H9 (cell line): ENCODE results near the gene CPT2. TPM values are rescaled to one million over a fixed set of nuclear protein-coding genes. Genes with fewer than 3 reads are reported as not detected.
A peak's percentile ranks its signal among the peaks of the same experiment; 100 is the strongest.

Experiments
- DNase-seq: peaks from one replicate; pipeline ENCODE4 v3.0.0-alpha.2; 2017
- H2AFZ ChIP-seq: one replicate; pipeline ENCODE4 v1.6.1; 2013; ENCODE audit warnings: mild to moderate bottlenecking, low read length, control low read depth, moderate library complexity
- H2AK5ac ChIP-seq: 2 replicates; pipeline ENCODE4 v1.6.1; 2013; ENCODE audit warnings: low read length, control low read depth, mixed read lengths; ENCODE audit not compliant: insufficient read length
- H2BK120ac ChIP-seq: one replicate; pipeline ENCODE4 v1.6.1; 2013; ENCODE audit warnings: low read depth, mild to moderate bottlenecking, low read length, control low read depth, inconsistent platforms; ENCODE audit not compliant: poor library complexity, severe bottlenecking
- H2BK12ac ChIP-seq: 2 replicates; pipeline ENCODE4 v1.6.1; 2013; ENCODE audit warnings: low read length, control low read depth, mixed read lengths, low read depth; ENCODE audit not compliant: insufficient read length
- H2BK15ac ChIP-seq: 2 replicates; pipeline ENCODE4 v1.6.1; 2013; ENCODE audit warnings: low read depth, low read length, control low read depth
- H2BK20ac ChIP-seq: one replicate; pipeline ENCODE4 v1.6.1; 2013; ENCODE audit warnings: low read depth, mild to moderate bottlenecking, low read length, control low read depth, inconsistent platforms; ENCODE audit not compliant: poor library complexity, severe bottlenecking
- H2BK5ac ChIP-seq: 2 replicates; pipeline ENCODE4 v1.6.1; 2013; ENCODE audit warnings: low read length, control low read depth, mixed read lengths; ENCODE audit not compliant: insufficient read length
- H3K14ac ChIP-seq: 2 replicates; pipeline ENCODE4 v1.6.1; 2013; ENCODE audit warnings: low read length, control low read depth; ENCODE audit not compliant: insufficient read depth
- H3K18ac ChIP-seq: 2 replicates; pipeline ENCODE4 v1.6.1; 2013; ENCODE audit warnings: low read depth, mild to moderate bottlenecking, mixed read lengths, low read length, control low read depth; ENCODE audit not compliant: insufficient read length
- H3K23ac ChIP-seq: 2 replicates; pipeline ENCODE4 v1.6.1; 2013; ENCODE audit warnings: low read length, control low read depth, mixed read lengths, low read depth; ENCODE audit not compliant: insufficient read length
- H3K23me2 ChIP-seq: 2 replicates; pipeline ENCODE4 v1.6.1; 2013; ENCODE audit warnings: low read depth, mild to moderate bottlenecking, mixed read lengths, low read length, control low read depth; ENCODE audit not compliant: insufficient read length, poor library complexity, severe bottlenecking
- H3K27ac ChIP-seq: 2 replicates; pipeline ENCODE4 v1.5.1; 2013; ENCODE audit warnings: low read length, control low read depth, mixed read lengths, low read depth; ENCODE audit not compliant: insufficient read length
- H3K27me3 ChIP-seq: 2 replicates; pipeline ENCODE4 v1.6.1; 2013; ENCODE audit warnings: low read length, control low read depth, inconsistent platforms; ENCODE audit not compliant: insufficient read depth
- H3K4ac ChIP-seq: 2 replicates; pipeline ENCODE4 v1.6.1; 2013; ENCODE audit warnings: low read depth, mild to moderate bottlenecking, control low read depth, inconsistent platforms, low read length, moderate library complexity
- H3K4me1 ChIP-seq: 2 replicates; pipeline ENCODE4 v1.6.1; 2013; ENCODE audit warnings: low read length, control low read depth, inconsistent platforms; ENCODE audit not compliant: insufficient read depth
- H3K4me2 ChIP-seq: 2 replicates; pipeline ENCODE4 v1.6.1; 2013; ENCODE audit warnings: low read length, control low read depth, mixed read lengths; ENCODE audit not compliant: insufficient read length, insufficient read depth
- H3K56ac ChIP-seq: 2 replicates; pipeline ENCODE4 v1.6.1; 2013; ENCODE audit warnings: low read depth, mild to moderate bottlenecking, mixed read lengths, low read length, control low read depth; ENCODE audit not compliant: insufficient read length
- H3K79me1 ChIP-seq: 2 replicates; pipeline ENCODE4 v1.6.1; 2013; ENCODE audit warnings: low read depth, mild to moderate bottlenecking, moderate library complexity, low read length, control low read depth, inconsistent platforms; ENCODE audit not compliant: insufficient read depth, poor library complexity, severe bottlenecking
- H3K79me2 ChIP-seq: 2 replicates; pipeline ENCODE4 v1.6.1; 2013; ENCODE audit warnings: low read length, control low read depth, inconsistent platforms; ENCODE audit not compliant: insufficient read depth
- H3K9ac ChIP-seq: 2 replicates; pipeline ENCODE4 v1.6.1; 2013; ENCODE audit warnings: low read length, control low read depth, mixed read lengths; ENCODE audit not compliant: insufficient read length; ENCODE audit errors: extremely low read depth
- H3K9me3 ChIP-seq: one replicate; pipeline ENCODE4 v1.6.1; 2013; ENCODE audit warnings: low read depth, low read length, inconsistent platforms; ENCODE audit not compliant: control insufficient read depth
- H3T11ph ChIP-seq: one replicate; pipeline ENCODE4 v1.6.1; 2013; ENCODE audit warnings: mild to moderate bottlenecking, low read length, control low read depth, inconsistent platforms
- H4K20me1 ChIP-seq: one replicate; pipeline ENCODE4 v1.6.1; 2013; ENCODE audit not compliant: control insufficient read depth, insufficient read length, insufficient read depth
- H4K5ac ChIP-seq: 2 replicates; pipeline ENCODE4 v1.6.1; 2013; ENCODE audit warnings: low read depth, mild to moderate bottlenecking, mixed read lengths, low read length, control low read depth; ENCODE audit not compliant: insufficient read length
- H4K8ac ChIP-seq: replicated peaks from 2 replicates; pipeline ENCODE4 v1.6.1; 2013; ENCODE audit warnings: low read length, control low read depth, mixed read lengths, low read depth; ENCODE audit not compliant: insufficient read length
- H4K91ac ChIP-seq: 2 replicates; pipeline ENCODE4 v1.6.1; 2013; ENCODE audit warnings: low read depth, mild to moderate bottlenecking, moderate library complexity, mixed read lengths, low read length, control low read depth; ENCODE audit not compliant: insufficient read length
- H3K27ac Mint-ChIP-seq, 3 experiments: 2 replicates in 2 of 3; 3 replicates in 1 of 3; pipeline ENCODE4 v1.8.0; 2020 to 2021; ENCODE audit warnings: mixed read lengths in 3 of 3, mild to moderate bottlenecking in 1 of 3, moderate library complexity in 1 of 3
- H3K27me3 Mint-ChIP-seq: 2 replicates; pipeline ENCODE4 v1.8.0; 2021; ENCODE audit warnings: low read depth, mild to moderate bottlenecking, moderate library complexity, mixed read lengths
- H3K36me3 Mint-ChIP-seq, 3 experiments: 2 replicates in 2 of 3; 3 replicates in 1 of 3; pipeline ENCODE4 v1.8.0; 2020 to 2021; ENCODE audit warnings: low read depth in 3 of 3, mixed read lengths in 3 of 3; ENCODE audit not compliant: insufficient read depth in 1 of 3
- H3K4me1 Mint-ChIP-seq, 2 experiments: 2 replicates each; pipeline ENCODE4 v1.8.0; 2020; ENCODE audit warnings: mixed read lengths in 2 of 2
- H3K4me3 Mint-ChIP-seq, 2 experiments: 2 replicates in 1 of 2; 3 replicates in 1 of 2; pipeline ENCODE4 v1.8.0; 2020 to 2021; ENCODE audit warnings: mild to moderate bottlenecking in 2 of 2, mixed read lengths in 2 of 2, moderate library complexity in 1 of 2
- H3K9me3 Mint-ChIP-seq, 2 experiments: 2 replicates in 1 of 2; 3 replicates in 1 of 2; pipeline ENCODE4 v1.8.0; 2020; ENCODE audit warnings: mild to moderate bottlenecking in 2 of 2, mixed read lengths in 2 of 2, moderate library complexity in 1 of 2
- CTCF ChIP-seq: fragments of 200-600 bp; sonication (generic); conservative IDR thresholded peaks from 3 replicates; pipeline ENCODE4 v1.8.0; 2021; ENCODE audit warnings: antibody characterized with exemption, mild to moderate bottlenecking
- whole genome bisulfite sequencing: extraction: QIAGEN DNeasy Blood & Tissue Kit; methylation state at CpG from one replicate; pipeline ENCODE4 v1.1.7; 2013; ENCODE audit warnings: missing lambda C conversion rate, low lambda C conversion rate, mixed read lengths; ENCODE audit not compliant: insufficient read length; ENCODE audit errors: extremely low coverage; 5-methylcytosine and 5-hydroxymethylcytosine counted together
- total RNA-seq: library from RNA; stranded (reverse); gene quantifications from 2 replicates; pipeline ENCODE4 v1.2.1, GENCODE V29; 2021

CPT2 gene
- total RNA-seq, 1 experiment from 2014 or later: 33.2 TPM

GRCh38 chr1:53190210-53190611 lies 6.4 kb upstream of the CPT2 start:
- no peak overlapping the region for H3K27ac Mint-ChIP-seq
- Histone ChIP-seq H3K23me2 (no peaks in the 10 kb centered on the region), H3T11ph (no peak overlapping the region), H3K9ac (no peak overlapping the region), H3K9me3 (no peaks in the 10 kb centered on the region), H2BK120ac (no peak overlapping the region), H2AFZ (no peak overlapping the region), H4K8ac (no peak overlapping the region), H3K79me2 (no peaks in the 10 kb centered on the region), H3K23ac (no peak overlapping the region), H4K91ac (no peak overlapping the region), H2BK5ac (no peak overlapping the region), H3K79me1 (no peaks in the 10 kb centered on the region), H4K20me1 (no peaks in the 10 kb centered on the region), H3K56ac (no peak overlapping the region), H3K14ac (no peak overlapping the region), H2BK15ac (no peak overlapping the region), H2AK5ac (no peak overlapping the region), H3K4me2 (no peak overlapping the region), H2BK20ac (no peak overlapping the region), H3K4me1 (no peaks in the 10 kb centered on the region), H3K18ac (no peak overlapping the region), H3K27me3 (no peaks in the 10 kb centered on the region), H3K4ac (no peak overlapping the region), H3K27ac (no peak overlapping the region), H2BK12ac (no peak overlapping the region), H4K5ac (no peak overlapping the region)
- DNase-seq: no peak
- no CpG with 5 or more reads among the region's 10 CpGs for WGBS
- TF ChIP-seq CTCF: peak; percentile 51
- no peaks in the 10 kb centered on the region for H3K36me3 Mint-ChIP-seq
- peaks cover 6% of the 10 kb centered on the region for H3K27me3 Mint-ChIP-seq
- H3K4me3 Mint-ChIP-seq: no peak overlapping the region
- H3K4me1 Mint-ChIP-seq: peaks cover 9 to 14% of the 10 kb centered on the region in 2 experiments
- no peaks in the 10 kb centered on the region; a peak in 1 of 5 replicates for H3K9me3 Mint-ChIP-seq
